Hematopoietic multipotent progenitor cell (in vitro differentiated cells): ENCODE data around the gene GLI2. TPM values are rescaled to one million over a fixed set of nuclear protein-coding genes. Genes with fewer than 3 reads are reported as not detected.

Experiments used
- DNase-seq, 3 donors: peaks; one replicate each; pipeline ENCODE4 v3.0.0-alpha.2; 2011 to 2015; ENCODE audit warnings: low read depth in 2 of 3, low spot score in 2 of 3
- total RNA-seq: library from RNA; depleted of rRNA; stranded (reverse); fragments of >200 nt; gene quantifications from one replicate; pipeline ENCODE4 v1.2.3, GENCODE V29; 2012

GLI2 gene
- total RNA-seq, 1 donor: under 0.01 TPM

DNA sequence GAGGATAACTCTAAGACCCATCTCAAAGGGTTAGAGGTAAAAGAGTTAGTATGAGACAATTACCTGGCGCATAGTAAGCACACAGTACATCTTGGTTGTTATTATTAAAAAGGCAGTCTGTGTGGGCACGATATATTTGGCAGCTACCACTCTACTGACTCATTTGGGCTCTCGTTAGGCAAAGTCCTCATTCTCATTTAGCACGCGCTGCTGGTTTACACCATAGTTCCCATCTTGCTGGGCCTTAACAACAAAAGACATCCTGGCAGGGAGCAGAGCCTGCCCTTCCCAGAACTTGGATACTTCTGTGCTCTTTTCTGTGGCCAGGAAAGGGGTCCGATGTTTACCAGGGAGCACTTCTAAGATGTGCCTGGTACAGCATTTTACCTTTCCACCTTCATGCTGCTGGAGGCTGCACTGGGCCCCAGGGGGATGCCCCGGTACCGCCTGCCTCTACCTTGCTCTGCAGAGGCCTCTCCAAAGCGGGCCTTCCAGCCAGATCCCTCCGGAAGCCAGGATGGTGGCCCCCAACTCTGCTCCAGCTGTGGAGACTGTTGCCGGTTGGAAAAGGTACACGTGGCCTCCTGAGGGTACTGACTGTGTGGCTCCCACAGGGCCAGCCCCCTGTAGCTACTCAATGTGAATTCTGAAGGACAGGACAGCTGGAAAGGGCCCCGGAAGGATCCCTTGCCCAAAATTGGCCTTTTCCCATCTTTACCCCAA, 15.0 kb downstream of the GLI2 start:
- DNase-seq: no peak

GRCh38 chr2:120751553-120751952, 15.9 kb downstream of the GLI2 start:
- DNase-seq: no peak

DNA sequence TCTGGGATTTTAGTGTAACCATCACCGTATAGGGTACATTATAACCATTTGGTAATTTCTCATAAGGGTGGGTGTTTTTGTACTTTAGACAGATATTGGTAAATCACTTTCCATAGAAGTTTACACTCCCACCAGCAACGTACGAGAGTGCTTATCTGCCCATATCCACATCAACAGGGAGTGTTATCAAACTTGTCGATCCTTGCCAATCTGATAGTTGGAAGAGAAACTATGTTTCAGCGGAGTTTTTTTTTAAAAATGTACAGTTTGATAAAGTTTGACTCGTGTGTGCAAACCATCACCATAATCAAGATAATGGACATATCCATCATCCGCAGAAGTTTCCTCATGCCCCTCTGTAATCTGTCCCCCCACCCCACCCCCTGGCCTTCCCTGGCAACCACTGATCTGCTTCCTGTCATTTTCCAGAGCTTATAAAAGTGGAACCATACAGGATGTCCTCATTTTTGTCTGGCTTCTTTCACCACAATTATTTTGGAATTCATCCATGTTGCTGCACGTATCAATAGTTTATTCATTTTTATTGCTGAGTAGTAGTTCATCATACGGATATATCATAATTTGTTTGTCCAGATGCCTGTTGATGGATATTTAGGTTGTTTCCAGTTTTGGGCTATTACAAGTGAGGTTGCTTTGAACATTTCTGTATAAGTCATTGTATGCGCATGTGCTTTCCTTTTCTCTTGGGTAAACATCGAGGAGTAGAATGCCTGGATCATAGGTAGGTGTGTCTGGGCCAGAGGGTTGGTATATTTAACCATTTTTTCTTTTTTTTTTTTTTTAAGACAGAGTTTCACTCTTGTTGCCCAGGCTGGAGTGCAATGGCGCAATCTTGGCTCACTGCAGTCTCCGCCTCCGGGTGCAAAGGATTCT, 18.6 kb downstream of the GLI2 start:
- no peak for DNase-seq

DNA sequence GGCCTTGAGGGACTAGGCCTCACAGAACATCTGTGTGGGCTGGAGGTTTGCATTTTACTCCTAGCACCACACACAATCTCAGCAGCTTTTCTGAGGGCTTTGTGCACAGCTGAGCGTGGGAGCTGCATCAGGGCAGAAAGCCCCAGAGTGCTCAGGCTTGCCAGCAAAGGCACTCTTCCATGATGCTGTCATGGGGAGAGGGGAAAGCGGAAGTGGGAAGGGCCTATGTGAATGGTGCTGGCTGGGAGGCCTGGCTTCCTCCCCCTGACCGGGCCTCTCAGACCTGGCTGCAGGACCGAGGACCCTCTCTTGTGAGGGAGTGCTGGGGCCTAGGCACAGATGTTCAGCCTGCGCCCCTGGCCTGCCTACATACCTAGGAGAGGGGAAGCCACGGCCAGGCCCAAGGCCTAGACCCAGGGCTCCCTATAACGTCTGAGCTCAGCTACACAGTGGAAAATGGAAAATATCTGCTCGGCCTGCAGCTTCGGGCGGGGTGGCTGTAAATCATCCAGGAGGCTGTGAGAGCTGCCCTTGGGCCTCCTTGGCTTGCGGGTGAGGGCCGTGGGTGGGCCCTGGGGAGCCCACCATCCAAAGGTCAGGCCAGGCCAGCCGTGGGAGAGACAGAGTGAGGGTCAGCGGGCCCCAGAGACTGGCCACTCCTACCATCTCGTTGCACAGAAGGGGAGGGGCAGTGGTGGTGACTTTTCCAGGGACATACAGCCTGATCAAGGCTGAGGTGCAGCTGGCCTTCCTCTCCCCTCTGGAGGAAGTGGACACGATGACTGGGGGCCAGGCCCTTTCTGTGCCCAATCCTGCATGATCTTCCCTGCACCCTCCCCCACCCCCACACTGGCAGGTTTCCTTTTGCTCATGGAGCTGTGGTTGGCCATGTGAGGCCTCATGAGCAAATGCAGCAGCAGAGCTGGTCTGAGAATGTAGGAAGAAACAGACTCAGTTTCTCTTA, 22.8 kb downstream of the GLI2 start:
- no peak for DNase-seq

- DNase-seq: no peak
Measured at GRCh38 chr2:120759543-120760331, 24.1 kb downstream of the GLI2 start.

DNA sequence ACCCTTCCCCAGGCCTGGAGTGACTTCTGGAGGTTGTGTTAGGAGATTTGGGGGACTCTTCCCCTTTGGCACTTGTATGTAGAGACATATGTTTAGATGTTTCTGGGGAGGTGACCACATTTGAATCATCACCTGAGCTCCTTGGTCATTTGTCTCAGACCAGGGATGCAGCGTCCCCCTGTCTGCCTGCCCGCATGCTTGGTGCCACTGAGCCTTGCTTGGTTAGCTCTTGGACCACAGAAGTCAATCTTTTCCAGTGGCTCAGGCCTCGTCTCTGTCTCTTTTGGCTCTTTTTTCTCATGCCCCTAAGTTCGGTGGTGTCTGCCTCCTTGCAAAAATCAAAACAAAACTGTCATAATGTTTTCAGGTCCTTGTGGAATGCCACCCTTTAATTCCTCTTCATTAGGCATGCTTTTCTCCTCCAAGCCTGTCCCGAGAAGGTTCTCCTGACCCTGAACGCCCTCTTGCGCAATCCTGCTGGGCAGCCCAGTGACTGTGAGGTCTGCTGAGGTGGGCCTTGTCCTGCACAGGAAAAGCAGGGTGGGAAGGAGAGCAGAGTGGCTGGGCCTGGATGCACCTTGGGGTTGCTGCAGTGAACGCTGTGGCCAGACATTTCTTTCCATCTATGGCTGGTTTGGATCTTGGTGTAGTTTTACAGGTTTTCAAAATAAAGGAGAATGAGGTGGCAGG, 24.9 kb downstream of the GLI2 start:
- DNase-seq: no peak

GRCh38 chr2:120761164-120761861, 25.6 kb downstream of the GLI2 start:
- no peak for DNase-seq

- no peak for DNase-seq
Measured at GRCh38 chr2:120761911-120762310, 26.2 kb downstream of the GLI2 start.

DNA sequence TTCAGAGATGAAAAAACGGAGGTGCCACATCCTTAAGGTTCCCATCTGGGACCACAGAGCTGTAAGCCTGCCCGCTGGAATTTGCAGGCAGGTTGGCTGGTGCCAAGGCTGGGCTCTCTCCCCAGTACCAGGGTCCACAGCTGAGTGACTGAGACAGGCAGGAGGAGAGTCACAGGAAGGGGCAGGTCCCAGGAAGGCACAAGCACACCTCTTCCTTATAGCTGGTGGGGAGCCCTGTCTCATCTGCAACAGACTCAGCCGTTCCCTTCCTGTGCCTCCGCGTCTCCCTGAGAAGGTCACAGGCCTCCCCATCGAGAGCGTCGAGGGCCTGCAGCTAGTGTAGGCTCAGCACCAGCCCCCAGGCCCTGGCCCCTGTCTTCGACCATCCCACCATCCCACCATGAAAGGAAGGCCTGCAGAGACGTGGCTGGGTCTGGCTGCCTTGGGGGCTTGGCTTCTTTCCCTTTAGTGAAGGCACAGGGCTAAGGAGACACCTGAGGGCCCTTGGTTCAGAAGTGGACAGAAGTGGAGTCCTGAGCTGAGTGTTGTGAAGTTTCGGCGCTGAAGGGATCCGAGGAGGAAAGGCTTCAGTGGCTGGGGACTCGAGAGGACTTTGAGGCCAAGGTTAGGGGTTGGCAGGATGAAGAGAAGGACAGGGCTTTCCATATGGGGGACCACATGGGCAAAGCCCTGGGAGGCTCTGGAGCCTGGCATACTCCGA, 26.8 kb downstream of the GLI2 start:
- DNase-seq: no peak

DNA sequence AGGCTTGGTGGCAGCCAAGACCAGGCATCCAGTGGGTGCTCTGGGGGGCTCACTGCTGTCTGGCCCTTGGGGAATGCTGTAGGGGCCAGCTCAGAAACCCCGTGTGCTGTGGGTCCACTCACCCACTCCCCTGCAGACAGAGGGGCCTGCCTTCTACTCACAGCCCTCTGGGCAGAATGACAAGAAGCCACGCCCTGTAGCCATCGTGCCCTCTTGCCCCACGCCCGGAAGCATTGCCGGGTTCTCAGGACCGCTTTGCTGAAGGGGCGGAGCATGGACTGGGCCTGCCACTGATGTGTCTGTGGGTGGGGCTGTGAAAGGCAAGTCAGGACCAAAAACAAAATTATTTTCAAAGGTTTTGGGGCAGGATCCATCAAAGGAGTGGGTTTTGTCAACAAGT, 27.8 kb downstream of the GLI2 start:
- no peak for DNase-seq

GRCh38 chr2:120763931-120764330, 28.3 kb downstream of the GLI2 start:
- DNase-seq: no peak

DNA sequence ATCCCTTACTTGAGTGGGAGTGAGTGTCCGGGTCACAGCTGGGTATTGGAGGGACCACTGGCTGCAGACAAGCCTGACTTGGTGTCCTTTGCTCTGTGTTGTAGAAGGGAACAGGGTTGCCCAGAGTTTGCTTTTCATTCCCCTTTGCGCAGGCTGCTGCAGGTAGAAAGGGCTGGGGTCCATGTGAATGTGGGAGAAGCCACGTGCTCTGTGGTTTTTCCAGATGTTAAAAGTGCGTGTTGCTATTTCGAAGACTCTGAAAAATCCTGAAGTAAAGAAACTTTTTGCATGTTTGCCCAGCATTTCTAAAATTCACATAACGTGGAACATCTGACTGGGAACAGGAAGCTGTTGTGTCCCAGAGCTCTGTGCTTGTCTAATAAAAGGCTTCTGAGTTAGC, 28.8 kb downstream of the GLI2 start:
- no peak for DNase-seq

- no peak for DNase-seq
Measured at GRCh38 chr2:120764991-120765677, 29.5 kb downstream of the GLI2 start.

DNA sequence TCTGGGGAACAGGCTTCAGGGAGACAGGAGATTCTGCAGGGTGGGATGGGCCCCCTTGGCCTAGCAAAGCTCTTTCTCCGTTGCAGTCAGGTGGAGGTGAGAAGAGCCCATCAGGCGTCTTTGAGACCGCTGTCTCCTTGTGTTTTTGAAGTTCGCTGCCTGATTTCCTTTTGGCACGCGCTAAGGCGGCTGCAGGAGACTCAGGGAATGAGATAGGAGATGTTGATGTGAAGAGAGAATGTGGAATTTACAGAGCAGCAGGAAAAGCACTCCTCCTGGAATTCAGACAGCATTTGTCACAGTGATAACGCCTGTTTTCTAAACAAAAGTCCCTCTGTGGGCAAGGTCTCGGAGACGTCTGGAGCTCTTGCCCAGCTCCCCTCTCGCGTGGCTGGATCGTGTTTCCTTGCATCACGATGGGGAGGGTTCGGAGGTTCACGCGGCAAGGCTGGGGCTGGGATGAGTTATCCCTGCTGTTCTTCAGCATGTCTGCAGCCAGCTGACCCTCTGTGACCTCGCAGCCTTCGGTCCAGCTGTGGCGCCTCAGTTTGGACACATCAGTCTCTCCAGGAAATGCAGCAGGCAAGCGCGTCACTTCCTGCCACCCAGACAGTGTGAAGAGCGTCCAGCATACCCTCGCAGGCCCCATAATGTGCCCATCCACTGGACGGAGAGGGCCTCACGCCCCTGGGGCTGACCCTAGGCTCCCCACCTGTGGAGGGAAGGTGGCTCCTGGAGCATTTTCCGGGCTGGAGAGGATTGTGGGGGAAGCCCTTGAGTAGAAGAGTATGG, 30.2 kb downstream of the GLI2 start:
- no peak for DNase-seq

- no peak for DNase-seq
Measured at GRCh38 chr2:120766470-120767351, 31.0 kb downstream of the GLI2 start.

GRCh38 chr2:120767486-120768005, 31.9 kb downstream of the GLI2 start:
- DNase-seq: no peak
